ENCODE data around the gene PATJ. TPM values are rescaled to one million over a fixed set of nuclear protein-coding genes. Genes with fewer than 3 reads are reported as not detected.
"Not testable (repeated sequence)": the region's sequence is repeated elsewhere in the genome, so short reads cannot be mapped to it uniquely, and the experiment has no call there.

Gene PATJ
- total and polyA plus RNA-seq, 2 experiments from 2014 or later = 20.0 to 44.8 TPM

DNA sequence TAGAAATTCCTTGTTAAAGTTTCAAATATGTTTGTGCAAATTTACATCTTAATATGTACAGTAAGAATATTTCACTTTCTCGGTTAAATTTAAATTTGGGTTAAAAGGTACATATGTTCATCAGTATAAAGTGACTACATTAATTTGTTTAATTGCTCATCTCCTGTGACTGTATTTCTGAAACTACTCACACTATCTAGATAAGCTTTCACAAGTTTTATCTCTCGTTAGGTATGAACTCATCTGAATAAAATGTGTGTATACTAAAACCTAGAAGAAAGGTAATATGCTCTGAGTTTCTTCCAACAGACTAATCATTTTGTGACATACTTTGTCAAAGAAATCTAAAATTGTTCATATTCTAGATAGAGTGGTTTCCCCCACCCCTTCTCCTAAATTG, 150.7 kb downstream of the PATJ start:
- 75% methylated on average over 2 of the region's 2 CpGs for WGBS (ENCODE audit: low lambda C conversion rate, missing lambda C conversion rate)

DNA sequence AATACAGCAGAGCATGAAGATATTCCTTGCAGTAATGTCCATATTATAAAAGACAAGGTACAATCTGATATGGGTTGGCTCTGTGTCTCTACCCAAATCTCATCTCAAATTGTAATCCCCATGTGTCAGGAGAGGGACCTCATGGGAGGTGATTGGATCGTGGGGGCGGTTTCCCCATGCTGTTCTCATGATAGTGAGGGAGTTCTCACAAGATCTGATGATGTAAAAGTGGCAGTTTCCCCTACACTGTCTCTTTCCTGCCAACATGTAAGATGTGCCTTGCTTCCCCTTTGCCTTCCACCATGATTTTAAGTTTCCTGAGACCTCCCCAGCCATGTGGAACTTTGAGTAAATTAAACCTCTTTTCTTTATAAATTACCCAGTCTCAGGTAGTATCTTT, 152.0 kb downstream of the PATJ start:
- not testable (repeated sequence) for H3K4me3 ChIP-seq; H3K9me2 ChIP-seq (replicated peaks; ENCODE audit: insufficient read depth); H3K79me2 ChIP-seq; H3K4me2 ChIP-seq; H3K9me3 ChIP-seq (ENCODE audit: low read depth); DNase-seq (ENCODE audit: low spot score); H4K20me1 ChIP-seq (ENCODE audit: insufficient read depth, poor library complexity, severe bottlenecking); H2AFZ ChIP-seq; H3K27me3 ChIP-seq; H3K36me3 ChIP-seq (replicated peaks; ENCODE audit: insufficient read depth, low read depth); H3K27ac ChIP-seq; H3K4me1 ChIP-seq (ENCODE audit: insufficient read depth)
- 80% methylated on average over 2 of the region's 2 CpGs for WGBS (ENCODE audit: low lambda C conversion rate, missing lambda C conversion rate)

More for the DNA sequence above, 150.7 kb downstream of the PATJ start:
- Histone ChIP-seq H3K9me2 (replicated peaks; ENCODE audit: insufficient read depth) (no peaks in the 10 kb centered on the region), H3K4me2 (no peak overlapping the region), H3K4me1 (ENCODE audit: insufficient read depth) (no peaks in the 10 kb centered on the region), H3K79me2 (no peaks in the 10 kb centered on the region), H3K36me3 (replicated peaks; ENCODE audit: insufficient read depth, low read depth) (no peaks in the 10 kb centered on the region), H3K4me3 (no peak overlapping the region), H2AFZ (no peak overlapping the region), H4K20me1 (ENCODE audit: insufficient read depth, poor library complexity, severe bottlenecking) (no peaks in the 10 kb centered on the region), H3K27me3 (no peaks in the 10 kb centered on the region), H3K27ac (no peak overlapping the region), H3K9me3 (ENCODE audit: low read depth) (no peaks in the 10 kb centered on the region)
- TF ChIP-seq EZH2phosphoT487 (IDR thresholded peaks at IDR 0.05; ENCODE audit: low read depth, severe bottlenecking, unreplicated experiment) (no peak), EZH2 (IDR thresholded peaks at IDR 0.05; ENCODE audit: borderline replicate concordance) (no peak)
- TF ChIP-seq, protein P1, sequence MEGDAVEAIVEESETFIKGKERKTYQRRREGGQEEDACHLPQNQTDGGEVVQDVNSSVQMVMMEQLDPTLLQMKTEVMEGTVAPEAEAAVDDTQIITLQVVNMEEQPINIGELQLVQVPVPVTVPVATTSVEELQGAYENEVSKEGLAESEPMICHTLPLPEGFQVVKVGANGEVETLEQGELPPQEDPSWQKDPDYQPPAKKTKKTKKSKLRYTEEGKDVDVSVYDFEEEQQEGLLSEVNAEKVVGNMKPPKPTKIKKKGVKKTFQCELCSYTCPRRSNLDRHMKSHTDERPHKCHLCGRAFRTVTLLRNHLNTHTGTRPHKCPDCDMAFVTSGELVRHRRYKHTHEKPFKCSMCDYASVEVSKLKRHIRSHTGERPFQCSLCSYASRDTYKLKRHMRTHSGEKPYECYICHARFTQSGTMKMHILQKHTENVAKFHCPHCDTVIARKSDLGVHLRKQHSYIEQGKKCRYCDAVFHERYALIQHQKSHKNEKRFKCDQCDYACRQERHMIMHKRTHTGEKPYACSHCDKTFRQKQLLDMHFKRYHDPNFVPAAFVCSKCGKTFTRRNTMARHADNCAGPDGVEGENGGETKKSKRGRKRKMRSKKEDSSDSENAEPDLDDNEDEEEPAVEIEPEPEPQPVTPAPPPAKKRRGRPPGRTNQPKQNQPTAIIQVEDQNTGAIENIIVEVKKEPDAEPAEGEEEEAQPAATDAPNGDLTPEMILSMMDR (IDR thresholded peaks at IDR 0.05; ENCODE audit: poor library complexity) = no peak
- DNase-seq (ENCODE audit: low spot score) = no peak

DNA sequence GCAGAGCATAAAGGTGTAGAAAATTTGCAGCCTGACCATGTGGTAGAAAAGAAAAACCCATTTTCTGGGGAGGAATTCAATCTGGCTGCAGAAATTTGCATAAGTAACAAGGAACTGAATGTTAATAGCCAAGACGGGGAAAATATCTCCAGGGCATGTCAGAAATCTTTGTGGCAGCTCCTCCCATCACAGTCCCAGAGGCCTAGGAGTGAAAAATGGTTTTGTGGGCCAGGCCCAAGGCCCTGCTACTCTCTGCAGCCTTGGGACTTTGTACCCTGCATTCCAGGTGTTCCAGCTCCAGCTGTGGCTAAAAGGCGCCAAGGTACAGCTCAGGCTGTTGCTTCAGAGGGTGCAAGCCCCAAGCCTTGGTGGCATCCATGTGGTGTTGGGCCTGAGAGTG, 152.9 kb downstream of the PATJ start:
- Histone ChIP-seq H3K27me3 (no peaks in the 10 kb centered on the region), H3K36me3 (replicated peaks; ENCODE audit: insufficient read depth, low read depth) (no peaks in the 10 kb centered on the region), H2AFZ (no peak overlapping the region), H3K79me2 (no peaks in the 10 kb centered on the region), H3K4me1 (ENCODE audit: insufficient read depth) (no peaks in the 10 kb centered on the region), H3K9me2 (replicated peaks; ENCODE audit: insufficient read depth) (no peaks in the 10 kb centered on the region), H3K4me2 (no peak overlapping the region), H3K27ac (no peak overlapping the region), H3K4me3 (no peak overlapping the region), H3K9me3 (ENCODE audit: low read depth) (no peaks in the 10 kb centered on the region), H4K20me1 (ENCODE audit: insufficient read depth, poor library complexity, severe bottlenecking) (no peaks in the 10 kb centered on the region)
- TF ChIP-seq EZH2 (IDR thresholded peaks at IDR 0.05; ENCODE audit: borderline replicate concordance) = no peak
- no peak for TF ChIP-seq EZH2phosphoT487 (IDR thresholded peaks at IDR 0.05; ENCODE audit: low read depth, severe bottlenecking, unreplicated experiment)
- TF ChIP-seq, protein P1 (IDR thresholded peaks at IDR 0.05; ENCODE audit: poor library complexity) = no peak
- DNase-seq (ENCODE audit: low spot score) = no peak
- WGBS (ENCODE audit: low lambda C conversion rate, missing lambda C conversion rate) = 49% methylated on average over 2 of the region's 2 CpGs

DNA sequence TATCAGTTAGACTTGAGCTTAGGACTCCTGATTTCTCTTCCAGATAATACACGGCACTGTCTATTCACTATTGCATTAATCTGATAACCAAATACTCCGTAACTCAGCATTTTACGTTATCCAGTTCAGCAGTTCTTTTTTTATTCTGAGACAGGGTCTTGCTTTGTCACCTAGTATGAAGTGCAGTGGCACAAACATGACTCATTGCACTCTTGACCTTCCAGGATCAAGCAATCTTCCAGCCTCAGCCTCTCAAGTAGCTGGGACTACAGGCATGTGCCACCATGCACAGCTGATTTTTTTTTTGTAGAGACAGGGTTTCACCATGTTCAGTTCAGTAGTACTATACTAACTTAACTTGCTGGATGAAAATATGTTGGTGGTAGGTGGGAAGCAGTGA, 156.4 kb downstream of the PATJ start:
- no peak overlapping the region for H2AFZ ChIP-seq
- TF ChIP-seq, protein P1 (IDR thresholded peaks at IDR 0.05; ENCODE audit: poor library complexity) = no peak
- no peak for TF ChIP-seq EZH2 (IDR thresholded peaks at IDR 0.05; ENCODE audit: borderline replicate concordance)
- TF ChIP-seq EZH2phosphoT487 (IDR thresholded peaks at IDR 0.05; ENCODE audit: low read depth, severe bottlenecking, unreplicated experiment) = no peak
- no peak for DNase-seq (ENCODE audit: low spot score)
- H3K79me2 ChIP-seq = no peaks in the 10 kb centered on the region
- WGBS (ENCODE audit: low lambda C conversion rate, missing lambda C conversion rate) = 95% methylated on average over 3 of the region's 3 CpGs
- H3K27me3 ChIP-seq = no peaks in the 10 kb centered on the region
- H3K4me3 ChIP-seq = no peak overlapping the region
- H4K20me1 ChIP-seq (ENCODE audit: insufficient read depth, poor library complexity, severe bottlenecking) = no peaks in the 10 kb centered on the region
- no peaks in the 10 kb centered on the region for H3K9me2 ChIP-seq (replicated peaks; ENCODE audit: insufficient read depth)
- H3K9me3 ChIP-seq (ENCODE audit: low read depth) = no peaks in the 10 kb centered on the region
- H3K4me2 ChIP-seq = no peak overlapping the region
- H3K4me1 ChIP-seq (ENCODE audit: insufficient read depth) = peaks cover 3% of the 10 kb centered on the region
- no peak overlapping the region for H3K27ac ChIP-seq
- peaks cover 4% of the 10 kb centered on the region for H3K36me3 ChIP-seq (replicated peaks; ENCODE audit: insufficient read depth, low read depth)

Data from hepatocyte (in vitro differentiated cells).